K562 (cell line): ENCODE data around the gene RGS7.

Experiments
- JUN ChIP-seq, 2 experiments: sonication (generic) in 1 of 2; formaldehyde crosslinking in 1 of 2; IDR thresholded peaks; 2 replicates each; pipeline versions ENCODE4 v1.6.1 to v1.8.0; 2012 to 2022; ENCODE audit warnings: borderline replicate concordance in 2 of 2, mild to moderate bottlenecking in 2 of 2, improper control_type of control experiment in 1 of 2, low read depth in 1 of 2, low read length in 1 of 2, missing genetic modification reagents in 1 of 2
- ZNF24 ChIP-seq: fragments of 450-650 bp; IDR thresholded peaks from 2 replicates; pipeline ENCODE4 v1.6.1; 2016

- no peak for TF ChIP-seq JUN (IDR thresholded peaks at IDR 0.05; ENCODE audit: borderline replicate concordance, low read depth, low read length)
- no peak for TF ChIP-seq JUN (CRISPR knock-in tag; IDR thresholded peaks at IDR 0.05; ENCODE audit: borderline replicate concordance)
- no peak for TF ChIP-seq ZNF24
Observed at GRCh38 chr1:241299347-241299746, 57.7 kb downstream of the RGS7 start.
